ENCODE data around the gene PFKFB4. TPM values are rescaled to one million over a fixed set of nuclear protein-coding genes. Genes with fewer than 3 reads are reported as not detected.

The PFKFB4 gene
- total and polyA plus RNA-seq, 10 of the 15 experiments (the other 5 are each of a cell fraction or from before 2014, with no cell fraction given) = 0.37 to 89.1 (median 5.2) TPM

- TF ChIP-seq ZBTB40 (IDR thresholded peaks at IDR 0.05; ENCODE audit: borderline replicate concordance) = no peak
These were observed 35.0 kb downstream of the PFKFB4 start (continued) for GRCh38 chr3:48521635-48522034.

- no peak for ATAC-seq
- peaks cover 0 to 11% of the 10 kb centered on the region in 2 experiments; a peak in 3 of 4 replicates for H3K36me3 ChIP-seq (ENCODE audit: control insufficient read depth in 2 of 2, insufficient read depth in 2 of 2, low read length in 1 of 2)
- H3K4me1 ChIP-seq (ENCODE audit: control insufficient read depth, insufficient read depth, low read length) = peaks cover 12% of the 10 kb centered on the region
- TF ChIP-seq RELB (IDR thresholded peaks at IDR 0.05; ENCODE audit: low read depth) (no peak), GABPA (IDR thresholded peaks at IDR 0.05; ENCODE audit: low read depth) (no peak), SIX5 (IDR thresholded peaks at IDR 0.05; ENCODE audit: low read depth, low read length, severe bottlenecking) (no peak), CBFB (IDR thresholded peaks at IDR 0.05; ENCODE audit: low read depth) (no peak), ZBTB4 (CRISPR knock-in tag; IDR thresholded peaks at IDR 0.05) (no peak), E2F8 (IDR thresholded peaks at IDR 0.05; ENCODE audit: low read depth, partially characterized antibody) (no peak), RCOR1 (conservative IDR thresholded peaks at IDR 0.05; ENCODE audit: low read depth, low read length) (no peak)
- ChIA-PET SMC1A (ENCODE audit: uncharacterized antibody, unreplicated experiment) (no interaction called here), CTCF (interaction anchor here (1.4 kb wide), 1 partner anchor 45 kb away, joined by 4 read pairs; no protein-coding TSS in a partner anchor), POLR2A (interaction anchor here (0.6 kb wide), 2 partner anchors 83 to 502 kb away, joined by 3 to 4 read pairs; no protein-coding TSS in a partner anchor), RAD21 (ENCODE audit: unreplicated experiment) (no interaction called here)
- H4K20me1 ChIP-seq (ENCODE audit: control insufficient read depth, insufficient read depth) = no peaks in the 10 kb centered on the region; the same call in 1 of the 2 replicates
- H3K9ac ChIP-seq (ENCODE audit: control insufficient read depth, insufficient read depth, low read length) = no peak overlapping the region
- H3K4me3 ChIP-seq = no peak overlapping the region
- H3K9me3 ChIP-seq (replicated peaks; ENCODE audit: control insufficient read depth, insufficient read depth, low read length) = no peaks in the 10 kb centered on the region
- FAIRE-seq = no peak
- H3K27me3 ChIP-seq (replicated peaks in 1 of 2; ENCODE audit: control insufficient read depth in 2 of 2, insufficient read depth in 2 of 2, low read length in 1 of 2) = no peaks in the 10 kb centered on the region
- no peak overlapping the region for H2AFZ ChIP-seq (ENCODE audit: control insufficient read depth, low read depth, low read length)
- no peak overlapping the region for H3K27ac ChIP-seq (ENCODE audit: control insufficient read depth, insufficient read depth)
- H3K79me2 ChIP-seq (ENCODE audit: control insufficient read depth, insufficient read depth, low read length) = no peaks in the 10 kb centered on the region
- H3K4me2 ChIP-seq (ENCODE audit: control insufficient read depth, insufficient read depth) = no peak overlapping the region
- no TSS peak for BruUV-seq (replicated peaks)
- DNase-seq (ENCODE audit: low read depth, low spot score) = no peak
- in situ Hi-C loops (cut with MboI) (no loop called here), intact Hi-C loops (cut with micrococcal nuclease; ENCODE audit: unreplicated experiment) (no loop called here)
- 93% methylated on average over 9 of the region's 9 CpGs for WGBS (ENCODE audit: insufficient coverage, insufficient replicate concordance, low lambda C conversion rate, missing lambda C conversion rate)
These were observed 37.3 kb downstream of the PFKFB4 start for GRCh38 chr3:48519277-48519643.
